ENCODE results near the gene PPP1R9B. TPM values are rescaled to one million over a fixed set of nuclear protein-coding genes. Genes with fewer than 3 reads are reported as not detected.

PPP1R9B gene
- total RNA-seq, 4 donors from 2014 or later, result 14.0 to 29.2 (median 20.0) TPM

DNA sequence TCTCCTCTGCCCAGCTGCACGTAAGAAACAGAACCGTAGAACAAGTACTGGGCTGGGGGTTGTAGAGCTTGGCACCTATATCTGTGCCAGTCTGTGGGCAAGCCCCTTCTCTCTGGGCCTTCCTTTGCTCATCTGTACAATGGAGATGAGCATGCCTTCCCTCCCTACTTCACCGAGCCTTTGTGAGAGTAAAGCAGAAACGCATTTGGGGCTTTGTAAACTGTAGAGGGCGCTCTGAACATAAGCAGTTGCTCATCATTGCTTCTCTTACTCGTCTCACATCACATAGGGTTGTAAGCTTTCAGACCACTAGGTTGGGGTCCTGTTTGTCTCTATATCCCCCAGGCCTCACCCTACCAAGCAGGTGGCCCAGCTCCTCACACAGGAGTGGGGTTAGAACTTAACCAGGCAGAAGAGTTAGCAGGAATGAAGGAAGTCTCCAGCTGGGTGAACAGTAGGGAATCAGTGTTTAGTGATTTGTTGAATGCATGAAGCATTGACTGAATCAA is 35.6 kb downstream of the PPP1R9B start:
- TF ChIP-seq, protein P1, sequence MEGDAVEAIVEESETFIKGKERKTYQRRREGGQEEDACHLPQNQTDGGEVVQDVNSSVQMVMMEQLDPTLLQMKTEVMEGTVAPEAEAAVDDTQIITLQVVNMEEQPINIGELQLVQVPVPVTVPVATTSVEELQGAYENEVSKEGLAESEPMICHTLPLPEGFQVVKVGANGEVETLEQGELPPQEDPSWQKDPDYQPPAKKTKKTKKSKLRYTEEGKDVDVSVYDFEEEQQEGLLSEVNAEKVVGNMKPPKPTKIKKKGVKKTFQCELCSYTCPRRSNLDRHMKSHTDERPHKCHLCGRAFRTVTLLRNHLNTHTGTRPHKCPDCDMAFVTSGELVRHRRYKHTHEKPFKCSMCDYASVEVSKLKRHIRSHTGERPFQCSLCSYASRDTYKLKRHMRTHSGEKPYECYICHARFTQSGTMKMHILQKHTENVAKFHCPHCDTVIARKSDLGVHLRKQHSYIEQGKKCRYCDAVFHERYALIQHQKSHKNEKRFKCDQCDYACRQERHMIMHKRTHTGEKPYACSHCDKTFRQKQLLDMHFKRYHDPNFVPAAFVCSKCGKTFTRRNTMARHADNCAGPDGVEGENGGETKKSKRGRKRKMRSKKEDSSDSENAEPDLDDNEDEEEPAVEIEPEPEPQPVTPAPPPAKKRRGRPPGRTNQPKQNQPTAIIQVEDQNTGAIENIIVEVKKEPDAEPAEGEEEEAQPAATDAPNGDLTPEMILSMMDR (IDR thresholded peaks at IDR 0.05; ENCODE audit: low read depth), result no peak

DNA sequence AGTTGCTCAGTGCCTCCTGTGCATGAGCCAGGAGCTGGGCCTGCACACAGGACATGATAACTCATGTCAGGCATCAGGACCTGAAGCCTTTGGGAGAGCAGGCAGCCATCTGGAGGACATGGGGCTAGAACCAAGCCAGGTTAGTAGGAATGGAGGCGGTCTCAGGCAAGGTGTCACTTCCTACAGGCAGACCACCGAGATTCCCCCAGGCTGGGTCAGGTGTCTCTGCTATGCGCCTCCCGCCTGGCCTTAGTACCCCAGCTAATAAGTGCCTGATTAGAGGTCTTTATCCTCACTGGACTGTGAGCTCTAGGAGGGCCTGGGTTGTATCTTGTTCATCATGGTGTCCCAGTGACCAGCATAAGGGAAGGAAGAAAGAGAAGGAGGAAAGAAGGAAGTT is 36.1 kb downstream of the PPP1R9B start:
- TF ChIP-seq, protein P1 (IDR thresholded peaks at IDR 0.05; ENCODE audit: low read depth), result no peak

DNA sequence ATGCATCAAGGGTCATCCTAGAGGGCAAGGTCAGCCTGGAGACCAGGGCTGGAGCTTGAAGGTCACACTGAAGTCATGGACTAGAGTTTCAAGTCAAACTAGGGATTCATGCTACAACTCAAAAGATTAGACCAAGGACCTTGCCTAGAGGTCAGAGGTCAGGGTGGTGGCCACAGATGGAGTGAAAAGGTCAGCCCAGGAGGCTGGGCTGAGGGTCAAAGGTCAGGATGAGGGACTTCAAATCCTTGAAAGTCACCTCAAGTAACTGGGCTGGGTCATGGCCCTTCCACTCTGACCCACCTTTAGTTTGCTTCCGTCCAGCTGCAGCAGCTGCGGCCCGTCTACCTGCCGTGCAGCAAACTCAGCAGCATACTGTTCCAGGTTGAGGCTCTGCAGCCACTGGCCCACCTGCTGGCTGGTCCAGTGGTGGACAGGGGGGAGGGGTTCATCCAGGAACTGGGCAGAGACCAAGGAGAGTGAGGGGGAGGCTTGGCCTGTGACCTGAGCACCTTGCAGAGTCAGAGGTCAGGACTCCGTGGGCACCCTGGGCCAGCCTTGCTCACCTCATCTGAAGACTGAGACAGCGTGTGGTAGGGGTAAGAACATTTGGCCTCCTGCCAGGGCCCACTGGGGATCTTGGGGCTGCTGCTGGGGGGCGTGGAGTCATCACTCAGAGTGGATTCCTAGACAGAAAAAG is 36.7 kb downstream of the PPP1R9B start:
- TF ChIP-seq, protein P1 (IDR thresholded peaks at IDR 0.05; ENCODE audit: low read depth), result no peak

DNA sequence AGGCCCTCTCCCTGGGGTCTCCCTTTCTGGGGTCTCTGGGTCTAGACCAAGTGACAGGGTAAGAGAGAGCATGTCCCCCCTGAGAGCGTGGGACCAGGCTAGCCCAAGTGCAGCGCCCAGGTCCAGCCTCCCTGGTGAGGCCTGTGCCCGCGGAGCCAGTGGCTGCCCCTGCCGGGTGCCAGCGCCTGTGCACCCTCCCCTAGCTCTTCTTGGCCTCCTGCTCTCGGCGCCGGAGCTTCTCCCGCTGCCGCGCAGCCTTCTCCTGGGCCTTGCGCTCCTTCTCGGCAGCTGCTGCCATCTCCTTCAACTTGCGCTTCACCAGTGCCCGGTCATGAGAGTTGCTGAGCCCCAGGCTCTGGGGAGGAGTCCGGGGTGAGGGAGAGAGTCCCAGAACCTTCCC is 37.8 kb downstream of the PPP1R9B start:
- TF ChIP-seq, protein P1 (IDR thresholded peaks at IDR 0.05; ENCODE audit: low read depth), result no peak

DNA sequence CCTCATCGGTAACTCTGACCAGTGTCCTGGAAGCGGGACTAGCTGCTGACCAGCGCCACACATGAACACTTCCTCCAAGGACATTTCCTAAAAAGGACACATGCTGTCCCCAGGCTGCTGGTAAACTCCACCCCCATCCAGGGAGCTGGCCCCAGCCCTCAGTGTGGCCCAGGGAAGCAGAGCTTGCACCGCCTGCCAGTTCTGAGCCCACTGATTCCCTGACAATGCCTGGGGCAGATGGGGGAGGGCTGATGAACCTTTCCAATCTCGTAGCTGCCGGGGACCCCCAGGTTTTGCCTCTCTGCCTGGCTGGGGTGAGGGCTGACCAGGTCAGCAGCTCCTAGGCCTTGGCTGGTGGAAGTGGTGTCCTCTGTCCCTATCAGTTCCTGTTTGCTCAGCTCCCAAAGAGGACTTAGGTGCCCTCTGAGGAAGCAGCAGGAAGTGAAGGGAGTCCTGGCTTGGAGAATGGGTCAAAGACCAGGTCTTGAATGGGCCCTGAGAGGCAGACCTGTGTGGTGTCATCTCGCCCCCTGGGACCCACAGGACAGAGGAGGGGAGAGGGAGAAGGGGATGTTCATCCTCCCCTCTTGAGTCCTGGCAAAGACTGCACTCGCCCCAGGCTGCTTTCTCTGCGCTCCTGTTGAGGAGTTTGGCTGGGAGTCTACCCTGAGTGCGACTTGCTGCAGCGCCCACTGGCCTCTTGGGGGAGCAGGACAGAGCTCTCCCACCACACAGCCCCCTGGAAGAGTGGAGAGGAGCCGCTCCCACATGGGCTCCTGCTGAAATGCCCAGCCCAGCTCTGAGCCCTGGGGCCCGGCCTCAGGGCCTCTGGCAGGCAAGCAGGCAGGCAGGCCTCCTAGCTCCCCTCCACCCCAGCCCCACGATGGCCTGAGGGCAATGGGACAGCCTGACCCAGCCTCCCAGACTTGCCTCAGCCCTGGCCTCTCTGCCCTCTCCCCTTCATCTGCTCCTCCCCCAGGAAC is 38.5 kb downstream of the PPP1R9B start:
- TF ChIP-seq, protein P1 (IDR thresholded peaks at IDR 0.05; ENCODE audit: low read depth), result no peak

DNA sequence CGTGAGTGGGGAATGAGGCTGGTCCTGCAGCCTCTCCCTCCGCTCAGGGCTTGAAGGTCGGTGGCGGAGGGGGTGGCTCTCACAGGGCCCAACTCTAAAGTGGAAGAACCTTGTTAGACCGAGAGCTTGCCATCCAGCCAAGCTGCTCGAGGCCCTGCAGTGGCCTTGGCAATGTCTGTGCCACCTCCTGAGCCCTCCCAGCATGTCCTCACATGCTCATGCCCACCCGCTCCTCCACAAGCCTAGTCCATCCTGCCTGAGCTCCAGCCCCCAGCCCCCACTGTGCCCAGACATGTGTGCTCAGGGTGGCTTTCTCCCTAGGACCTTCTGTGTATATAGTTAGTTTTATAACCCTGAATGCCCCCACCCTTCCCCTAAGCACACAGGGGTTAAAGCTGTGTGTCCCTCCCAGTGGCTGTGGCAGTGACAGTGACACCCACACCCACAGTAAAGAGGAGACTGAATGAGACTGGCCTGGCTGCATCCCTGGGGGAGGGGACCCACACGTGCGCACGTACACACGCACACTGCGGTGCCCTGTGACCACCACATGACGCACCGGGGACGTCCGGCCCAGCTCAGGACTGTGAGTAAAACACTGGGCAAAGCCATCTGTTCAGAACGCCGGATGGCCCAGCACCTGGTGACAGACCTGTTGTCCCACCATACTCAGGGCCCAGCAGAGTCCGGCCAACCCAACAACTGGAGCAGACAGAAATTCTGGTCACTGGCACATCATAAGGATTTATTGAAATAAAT is 39.7 kb downstream of the PPP1R9B start:
- TF ChIP-seq, protein P1 (IDR thresholded peaks at IDR 0.05; ENCODE audit: low read depth), result no peak
